GM19452 (cell line): ENCODE results near the gene TMEM181.

Source experiments
- ATAC-seq: cut with Tn5 transposase; IDR thresholded peaks from one replicate; pipeline ENCODE4 v1.9.1; 2021; ENCODE audit not compliant: unreplicated experiment

Gene TMEM181

GRCh38 chr6:158561938-158562337 is 2.0 kb downstream of the TMEM181 start:
- no peak for ATAC-seq

- ATAC-seq, result no peak
These were observed 4.6 kb downstream of the TMEM181 start for GRCh38 chr6:158564243-158565121.

- no peak for ATAC-seq
These were observed 5.2 kb downstream of the TMEM181 start for GRCh38 chr6:158565122-158565429.

GRCh38 chr6:158565482-158566040 is 5.7 kb downstream of the TMEM181 start:
- ATAC-seq, result no peak

GRCh38 chr6:158566207-158566818 is 6.4 kb downstream of the TMEM181 start:
- no peak for ATAC-seq

- ATAC-seq, result no peak
These were observed 7.3 kb downstream of the TMEM181 start for GRCh38 chr6:158567152-158567551.

- ATAC-seq, result no peak
These were observed 8.0 kb downstream of the TMEM181 start for GRCh38 chr6:158567871-158568401.

- ATAC-seq, result no peak
These were observed 8.7 kb downstream of the TMEM181 start for GRCh38 chr6:158568549-158568948.

- no peak for ATAC-seq
These were observed 9.1 kb downstream of the TMEM181 start for GRCh38 chr6:158569036-158569435.

- no peak for ATAC-seq
These were observed 10.7 kb downstream of the TMEM181 start for GRCh38 chr6:158570681-158570962.

- no peak for ATAC-seq
These were observed 12.1 kb downstream of the TMEM181 start for GRCh38 chr6:158571826-158572652.

GRCh38 chr6:158572653-158573541 is 13.0 kb downstream of the TMEM181 start:
- ATAC-seq, result no peak

- ATAC-seq, result no peak
These were observed 13.6 kb downstream of the TMEM181 start for GRCh38 chr6:158573542-158573931.

GRCh38 chr6:158574800-158575199 is 14.9 kb downstream of the TMEM181 start:
- ATAC-seq, result no peak

- no peak for ATAC-seq
These were observed 15.7 kb downstream of the TMEM181 start for GRCh38 chr6:158575550-158575949.

- ATAC-seq, result no peak
These were observed 24.4 kb downstream of the TMEM181 start for GRCh38 chr6:158584236-158584651.

GRCh38 chr6:158586652-158587051 is 26.8 kb downstream of the TMEM181 start:
- ATAC-seq, result no peak

- ATAC-seq, result no peak
These were observed 29.5 kb downstream of the TMEM181 start for GRCh38 chr6:158589366-158589765.

GRCh38 chr6:158591134-158591809 is 31.4 kb downstream of the TMEM181 start:
- ATAC-seq, result no peak

GRCh38 chr6:158591810-158592209 is 31.9 kb downstream of the TMEM181 start:
- no peak for ATAC-seq
